K562 treated with DMSO at 1 percent for 4 hours (cell line): ENCODE data around the gene OR5T1. TPM values are rescaled to one million over a fixed set of nuclear protein-coding genes. Genes with fewer than 3 reads are reported as not detected.

Experiments
- total RNA-seq: library from RNA; unstranded; fragments of 300-600 nt; gene quantifications from 2 replicates; pipeline ENCODE4 v1.2.3, GENCODE V29; 2022; ENCODE audit not compliant: insufficient read depth

OR5T1 gene
- total RNA-seq = not detected in 2 replicates

GRCh38 chr11:56273854-56274253 is at the start of gene OR5T1:
Gene OR5T1, plus strand, starts transcription at chr11:56274154. Its CDS starts 1,485 bp downstream, at chr11:56275639.

GRCh38 chr11:56234155-56234554 is 39.8 kb upstream of the OR5T1 start, which contains the start of gene OR5T2:
Gene OR5T2, minus strand, starts transcription at chr11:56234255. Its CDS starts 1,193 bp downstream, at chr11:56233062.

GRCh38 chr11:56251954-56252353 is 22.0 kb upstream of the OR5T1 start, which contains the start of gene OR5T3:
Gene OR5T3, plus strand, starts transcription at chr11:56252254. Its CDS starts 0 bp downstream, at chr11:56252254.

GRCh38 chr11:56292154-56292553 is 18.2 kb downstream of the OR5T1 start, which contains the start of gene OR8H1:
Gene OR8H1, minus strand, starts transcription at chr11:56292254. Its CDS starts 1,192 bp downstream, at chr11:56291062.

GRCh38 chr11:56314844-56315243 is 40.9 kb downstream of the OR5T1 start, which contains the start of gene OR8K3:
Gene OR8K3, plus strand, starts transcription at chr11:56315144. Its CDS starts 3,163 bp downstream, at chr11:56318307.

Other genes with a start within 250 kb of the OR5T1 start
- gene OR5AS1, start 246.5 kb upstream of the OR5T1 start, total RNA-seq = not detected in 2 replicates
- not detected in 2 replicates for gene OR8I2, start 180.8 kb upstream of the OR5T1 start, total RNA-seq
- gene OR8H2, start 170.5 kb upstream of the OR5T1 start, total RNA-seq = not detected in 2 replicates
- not detected in 2 replicates for gene OR8H3, start 151.8 kb upstream of the OR5T1 start, total RNA-seq
- gene OR8J3, start 134.0 kb upstream of the OR5T1 start, total RNA-seq = not detected in 2 replicates
- not detected in 2 replicates for gene OR8K5, start 113.8 kb upstream of the OR5T1 start, total RNA-seq
- gene OR5J2, start 97.5 kb upstream of the OR5T1 start, total RNA-seq = not detected in 2 replicates
- gene OR5T2, start 39.9 kb upstream of the OR5T1 start, total RNA-seq = not detected in 2 replicates
- gene OR5T3, start 21.9 kb upstream of the OR5T1 start, total RNA-seq = not detected in 2 replicates
- gene OR8H1, start 18.1 kb downstream of the OR5T1 start, total RNA-seq = not detected in 2 replicates
- gene OR8K3, start 41.0 kb downstream of the OR5T1 start, total RNA-seq = not detected in 2 replicates
- not detected in 2 replicates for gene OR8K1, start 71.9 kb downstream of the OR5T1 start, total RNA-seq
- not detected in 2 replicates for gene OR8J1, start 80.1 kb downstream of the OR5T1 start, total RNA-seq
- gene OR8U1, start 101.5 kb downstream of the OR5T1 start, total RNA-seq = not detected in 2 replicates
- not detected in 2 replicates for gene OR5AL1, start 138.5 kb downstream of the OR5T1 start, total RNA-seq
- gene OR5M3, start 199.2 kb downstream of the OR5T1 start, total RNA-seq = not detected in 2 replicates
- gene OR5M8, start 217.2 kb downstream of the OR5T1 start, total RNA-seq = not detected in 2 replicates